Measurements from ENCODE around the gene CXCR2.

The CXCR2 gene

GRCh38 chr2:218169757-218170546 lies 44.1 kb downstream of the CXCR2 start:
- Histone ChIP-seq H3K27ac (ENCODE audit: extremely low read depth, low read depth, low read length) (no peak overlapping the region), H3K36me3 (ENCODE audit: control insufficient read depth in 2 of 2, insufficient read depth in 1 of 2, low read length in 2 of 2) (no peaks in the 10 kb centered on the region), H3K4me1 (ENCODE audit: control insufficient read depth, insufficient read depth, low read length) (no peaks in the 10 kb centered on the region), H3K9me3 (ENCODE audit: control insufficient read depth, insufficient read depth, low read depth, low read length) (no peaks in the 10 kb centered on the region), H3K4me3 (ENCODE audit: low read depth, low read length) (no peak overlapping the region)
- POLR2A ChIA-PET: no interaction called here
- CTCF ChIA-PET: interaction anchor here (0.5 to 2.1 kb wide), 8 partner anchors 11 to 331 kb away, joined by 3 to 6 read pairs (median 3); no protein-coding TSS in a partner anchor
- TF ChIP-seq ZNF449 (tag by site-specific recombination; IDR thresholded peaks at IDR 0.05): no peak
- TF ChIP-seq SP7 (tag by site-specific recombination; IDR thresholded peaks at IDR 0.05): no peak
- TF ChIP-seq ZNF26 (tag by site-specific recombination; IDR thresholded peaks at IDR 0.05): no peak
- no peak for TF ChIP-seq KLF16 (tag by site-specific recombination; IDR thresholded peaks at IDR 0.05)
- no peak for TF ChIP-seq ZBTB44 (tag by site-specific recombination; IDR thresholded peaks at IDR 0.05)
- no peak for TF ChIP-seq ZBTB21 (tag by site-specific recombination; IDR thresholded peaks at IDR 0.05)
- TF ChIP-seq OSR2 (tag by site-specific recombination; IDR thresholded peaks at IDR 0.05): no peak
- no peak for TF ChIP-seq ZNF837 (tag by site-specific recombination; IDR thresholded peaks at IDR 0.05)
- no peak for TF ChIP-seq ZNF658 (tag by site-specific recombination; IDR thresholded peaks at IDR 0.05)
- TF ChIP-seq ELK4 (IDR thresholded peaks at IDR 0.05; ENCODE audit: borderline replicate concordance, low read depth, low read length): no peak
- no peak for TF ChIP-seq HIC1 (tag by site-specific recombination; IDR thresholded peaks at IDR 0.05)
- no peak for TF ChIP-seq YY2 (tag by site-specific recombination; IDR thresholded peaks at IDR 0.05)
- no peak for TF ChIP-seq ZNF19 (tag by site-specific recombination; IDR thresholded peaks at IDR 0.05; ENCODE audit: low read depth)
- no peak for TF ChIP-seq GLIS1 (tag by site-specific recombination; IDR thresholded peaks at IDR 0.05)
- no peak for TF ChIP-seq BCL6B (tag by site-specific recombination; IDR thresholded peaks at IDR 0.05)
- TF ChIP-seq PRDM10 (tag by site-specific recombination; IDR thresholded peaks at IDR 0.05): no peak
- no peak for TF ChIP-seq ZNF518A (tag by site-specific recombination; conservative IDR thresholded peaks at IDR 0.05; ENCODE audit: low read depth)
- TF ChIP-seq ZNF501 (tag by site-specific recombination; IDR thresholded peaks at IDR 0.05): no peak

Measured in HEK293 (cell line).